Muscle of leg (tissue), 11 donors: ENCODE data around the gene IL2. TPM values are rescaled to one million over a fixed set of nuclear protein-coding genes. Genes with fewer than 3 reads are reported as not detected.

Experiments used
- DNase-seq: peaks from one replicate; pipeline ENCODE4 v3.0.0; 2013
- H3K27ac ChIP-seq: one replicate; pipeline ENCODE4 v1.5.1; 2013; ENCODE audit warnings: mild to moderate bottlenecking, low read length, control low read depth
- H3K27me3 ChIP-seq: one replicate; pipeline ENCODE4 v1.6.1; 2013; ENCODE audit warnings: low read length; ENCODE audit not compliant: control insufficient read depth, insufficient read depth
- H3K36me3 ChIP-seq: one replicate; pipeline ENCODE4 v1.6.1; 2013; ENCODE audit warnings: low read length; ENCODE audit not compliant: control insufficient read depth, insufficient read depth
- H3K4me1 ChIP-seq: one replicate; pipeline ENCODE4 v1.6.1; 2013; ENCODE audit warnings: low read length; ENCODE audit not compliant: control insufficient read depth, insufficient read depth
- H3K4me3 ChIP-seq: one replicate; pipeline ENCODE4 v1.5.1; 2013; ENCODE audit warnings: low read length, control low read depth
- H3K9me3 ChIP-seq: replicated peaks from 2 replicates; pipeline ENCODE4 v1.6.1; 2013; ENCODE audit warnings: low read depth, low read length; ENCODE audit not compliant: control insufficient read depth
- WGBS: methylation state at CpG from one replicate; pipeline ENCODE4 v1.1.5; 2013; ENCODE audit warnings: missing lambda C conversion rate; ENCODE audit not compliant: insufficient coverage; 5-methylcytosine and 5-hydroxymethylcytosine counted together
- polyA plus RNA-seq, 8 donors: library from polyadenylated mRNA; unstranded; fragments of 120-200 nt; gene quantifications; one replicate each; pipeline versions ENCODE4 v1.2.1 to v1.2.3, GENCODE V29; 2013; ENCODE audit warnings: inconsistent platforms in 1 of 8, low replicate concordance in 1 of 8; ENCODE audit not compliant: insufficient read length in 8 of 8, insufficient read depth in 1 of 8
- total RNA-seq: library from RNA; stranded (reverse); fragments of 120-200 nt; gene quantifications from one replicate; pipeline ENCODE4 v1.2.4, GENCODE V29; 2013

The IL2 gene
- total and polyA plus RNA-seq, 9 donors: not detected

DNA sequence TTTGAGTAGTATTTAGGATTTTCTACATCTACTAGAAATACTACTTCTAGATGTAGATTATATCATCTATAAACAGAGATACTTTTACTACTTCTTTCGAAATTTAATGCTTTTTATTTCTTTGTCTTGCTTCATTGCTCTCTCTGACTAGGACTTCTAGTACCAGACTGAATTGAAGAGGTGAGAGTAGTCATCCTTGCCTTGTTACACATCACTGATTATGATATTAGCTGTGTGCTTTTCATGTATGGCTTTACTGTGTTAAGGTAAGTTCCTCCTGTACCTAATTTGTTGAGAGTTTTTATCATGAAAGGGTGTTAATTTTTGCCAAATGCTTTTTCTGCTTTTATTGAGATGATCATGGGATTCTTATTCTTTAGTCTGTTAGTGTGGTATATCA, 19.6 kb upstream of the IL2 start:
- DNase-seq: no peak
- no CpG with 5 or more reads among the region's 1 CpG for WGBS
- H3K27ac ChIP-seq: no peak overlapping the region

GRCh38 chr4:122475233-122475632, 18.7 kb upstream of the IL2 start:
- Histone ChIP-seq H3K27ac (no peak overlapping the region), H3K9me3 (no peaks in the 10 kb centered on the region), H3K4me3 (no peak overlapping the region), H3K27me3 (no peaks in the 10 kb centered on the region), H3K4me1 (no peaks in the 10 kb centered on the region), H3K36me3 (no peaks in the 10 kb centered on the region)
- DNase-seq: no peak
- no CpG with 5 or more reads among the region's 3 CpGs for WGBS

More for the DNA sequence above, 19.6 kb upstream of the IL2 start:
- Histone ChIP-seq H3K9me3 (no peaks in the 10 kb centered on the region), H3K4me1 (no peaks in the 10 kb centered on the region), H3K36me3 (no peaks in the 10 kb centered on the region), H3K4me3 (no peak overlapping the region), H3K27me3 (no peaks in the 10 kb centered on the region)

DNA sequence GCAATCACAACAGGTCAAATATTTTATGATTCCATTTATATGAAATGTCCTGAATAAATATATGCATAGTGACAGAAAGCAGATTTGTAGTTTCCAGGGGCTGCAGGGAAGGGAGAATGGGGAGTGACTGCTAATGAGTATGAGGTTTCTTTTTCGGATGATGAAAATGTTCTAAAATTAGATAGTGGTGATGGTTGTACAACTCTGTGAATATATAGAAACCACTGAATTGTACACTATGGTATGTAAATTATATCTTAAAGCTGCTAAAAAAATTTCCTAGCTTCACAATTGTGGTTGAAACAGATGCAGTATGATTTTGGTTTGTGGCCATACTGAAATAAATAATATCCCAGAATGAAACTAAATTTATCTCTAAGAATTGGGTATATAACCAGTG, 12.9 kb upstream of the IL2 start:
- no peaks in the 10 kb centered on the region for H3K4me1 ChIP-seq
- no peaks in the 10 kb centered on the region for H3K27me3 ChIP-seq
- H3K36me3 ChIP-seq: no peaks in the 10 kb centered on the region
- H3K4me3 ChIP-seq: no peak overlapping the region
- DNase-seq: no peak
- no peaks in the 10 kb centered on the region for H3K9me3 ChIP-seq
- no peak overlapping the region for H3K27ac ChIP-seq
- WGBS: no CpG with 5 or more reads among the region's 1 CpG

GRCh38 chr4:122458625-122459024, 2.1 kb upstream of the IL2 start:
- no peaks in the 10 kb centered on the region for H3K9me3 ChIP-seq
- peak; percentile 4 for DNase-seq
- no peaks in the 10 kb centered on the region for H3K4me1 ChIP-seq
- no peaks in the 10 kb centered on the region for H3K27me3 ChIP-seq
- H3K4me3 ChIP-seq: no peak overlapping the region
- no peaks in the 10 kb centered on the region for H3K36me3 ChIP-seq
- no CpG with 5 or more reads among the region's 5 CpGs for WGBS
- H3K27ac ChIP-seq: no peak overlapping the region

- no peaks in the 10 kb centered on the region for H3K9me3 ChIP-seq
- WGBS: no CpG with 5 or more reads among the region's 1 CpG
- no peak overlapping the region for H3K27ac ChIP-seq
- H3K4me3 ChIP-seq: no peak overlapping the region
- H3K36me3 ChIP-seq: no peaks in the 10 kb centered on the region
- DNase-seq: no peak
- no peaks in the 10 kb centered on the region for H3K4me1 ChIP-seq
- no peaks in the 10 kb centered on the region for H3K27me3 ChIP-seq
Measured at GRCh38 chr4:122453384-122453995, 3.0 kb downstream of the IL2 start.

DNA sequence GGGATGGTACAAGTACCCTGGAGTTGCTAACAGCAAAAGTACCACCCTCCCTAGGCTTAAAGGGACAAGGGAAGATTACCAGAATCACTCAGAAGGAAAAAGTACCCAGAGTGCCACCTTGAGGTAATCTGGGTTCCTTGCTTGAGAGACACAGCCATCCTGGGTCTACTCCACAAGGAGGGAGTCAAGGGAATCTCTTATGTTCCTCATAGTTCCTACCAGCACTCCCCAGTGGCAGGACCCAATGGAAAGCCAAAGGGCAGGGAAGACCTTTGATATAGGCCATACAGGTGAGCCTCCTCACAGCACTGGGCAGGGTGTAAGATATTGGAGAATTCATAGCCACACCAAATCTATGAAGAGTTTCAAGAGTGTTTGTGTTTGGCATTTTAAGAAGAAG, 5.7 kb downstream of the IL2 start:
- Histone ChIP-seq H3K27ac (no peak overlapping the region), H3K27me3 (no peaks in the 10 kb centered on the region), H3K36me3 (no peaks in the 10 kb centered on the region), H3K4me1 (no peaks in the 10 kb centered on the region), H3K4me3 (no peak overlapping the region), H3K9me3 (no peaks in the 10 kb centered on the region)
- no peak for DNase-seq

DNA sequence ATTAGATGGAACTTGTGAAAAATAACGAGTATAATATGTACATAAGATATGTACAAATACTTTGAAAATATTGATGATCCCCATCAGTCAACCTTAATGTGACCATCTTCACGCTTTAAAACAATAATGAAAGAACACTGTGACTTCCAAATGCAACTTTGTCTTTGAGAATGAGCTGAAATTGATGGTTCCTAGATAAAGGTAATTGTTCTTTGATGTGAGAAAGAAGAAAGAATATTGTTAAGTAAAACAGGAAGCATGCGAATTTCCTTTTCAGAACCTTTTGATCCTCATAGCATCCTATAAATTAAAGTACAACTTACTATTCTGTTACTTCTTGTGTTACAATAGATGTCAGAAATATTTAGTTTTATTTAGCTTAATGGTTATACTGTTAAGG, 22.2 kb downstream of the IL2 start:
- Histone ChIP-seq H3K4me1 (no peaks in the 10 kb centered on the region), H3K36me3 (no peaks in the 10 kb centered on the region), H3K27me3 (no peaks in the 10 kb centered on the region), H3K4me3 (no peak overlapping the region), H3K27ac (no peak overlapping the region), H3K9me3 (no peaks in the 10 kb centered on the region)
- no peak for DNase-seq
- no CpG with 5 or more reads among the region's 3 CpGs for WGBS

DNA sequence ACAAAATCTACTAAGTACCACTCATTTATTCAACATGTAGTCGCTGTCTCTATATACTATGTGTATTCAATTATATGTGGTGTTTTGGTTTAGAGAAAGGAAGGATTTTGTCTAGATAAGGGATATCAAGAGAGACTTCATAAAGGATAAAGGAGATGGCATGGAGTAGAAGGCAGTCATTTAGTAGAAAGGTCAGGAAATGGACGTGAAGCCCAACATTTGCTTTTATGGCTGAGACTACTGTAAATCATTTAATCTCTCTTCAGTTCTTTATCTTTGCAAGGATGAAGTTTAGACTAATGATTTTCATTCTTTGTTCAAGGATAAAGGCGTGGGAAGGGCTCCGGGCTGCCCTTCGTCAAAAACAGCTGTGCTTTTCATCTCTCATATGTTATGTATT, 25.2 kb downstream of the IL2 start:
- Histone ChIP-seq H3K4me3 (no peak overlapping the region), H3K27me3 (no peaks in the 10 kb centered on the region), H3K4me1 (no peaks in the 10 kb centered on the region), H3K9me3 (no peaks in the 10 kb centered on the region), H3K27ac (no peak overlapping the region), H3K36me3 (no peaks in the 10 kb centered on the region)
- no CpG with 5 or more reads among the region's 5 CpGs for WGBS
- DNase-seq: no peak

DNA sequence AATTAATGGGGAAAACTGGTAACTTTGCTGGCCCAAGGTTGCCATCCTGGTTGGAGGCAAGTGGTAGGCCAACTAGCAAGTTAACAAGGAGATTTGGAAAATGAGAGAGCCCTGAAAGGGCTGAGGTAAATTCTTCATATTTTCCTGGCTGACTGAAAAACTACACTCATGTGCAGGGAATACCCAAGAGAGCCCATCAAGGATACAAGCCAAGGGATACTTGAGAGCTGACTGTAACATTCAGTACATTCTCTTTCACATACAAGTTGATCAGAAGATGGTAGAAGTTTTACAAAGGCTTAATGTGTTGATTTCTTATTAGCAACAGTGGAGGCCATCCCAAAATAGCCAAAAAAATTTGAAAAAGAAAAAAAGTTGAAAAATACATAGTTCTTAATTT, 33.3 kb downstream of the IL2 start:
- H3K36me3 ChIP-seq: no peaks in the 10 kb centered on the region
- no peaks in the 10 kb centered on the region for H3K27me3 ChIP-seq
- no peak overlapping the region for H3K4me3 ChIP-seq
- no peaks in the 10 kb centered on the region for H3K4me1 ChIP-seq
- DNase-seq: peak; percentile 23
- no peak overlapping the region for H3K27ac ChIP-seq
- no peaks in the 10 kb centered on the region for H3K9me3 ChIP-seq

DNA sequence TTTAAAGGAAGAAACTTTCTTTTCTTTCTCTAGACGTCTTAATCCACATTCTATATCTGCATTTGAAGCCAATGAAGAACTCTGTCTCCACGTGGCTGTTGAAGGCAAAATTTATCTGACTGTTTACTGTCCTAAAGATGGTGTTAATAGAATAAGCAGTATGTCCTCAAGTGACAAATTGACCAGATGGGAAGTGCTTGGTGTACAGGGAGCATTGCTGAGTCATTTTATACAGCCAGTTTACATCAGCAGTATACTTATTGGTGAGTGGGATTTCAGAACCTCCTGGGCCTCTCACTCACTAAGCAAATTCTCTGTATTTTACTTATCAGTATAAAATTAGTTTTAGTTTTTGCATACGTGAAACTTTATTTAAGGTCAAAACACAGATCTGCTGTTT, 44.0 kb downstream of the IL2 start:
- Histone ChIP-seq H3K4me3 (no peak overlapping the region), H3K9me3 (no peaks in the 10 kb centered on the region), H3K27ac (no peak overlapping the region), H3K36me3 (no peaks in the 10 kb centered on the region), H3K4me1 (no peaks in the 10 kb centered on the region), H3K27me3 (no peaks in the 10 kb centered on the region)
- 50% methylated on average over 1 of the region's 3 CpGs for WGBS
- no peak for DNase-seq

DNA sequence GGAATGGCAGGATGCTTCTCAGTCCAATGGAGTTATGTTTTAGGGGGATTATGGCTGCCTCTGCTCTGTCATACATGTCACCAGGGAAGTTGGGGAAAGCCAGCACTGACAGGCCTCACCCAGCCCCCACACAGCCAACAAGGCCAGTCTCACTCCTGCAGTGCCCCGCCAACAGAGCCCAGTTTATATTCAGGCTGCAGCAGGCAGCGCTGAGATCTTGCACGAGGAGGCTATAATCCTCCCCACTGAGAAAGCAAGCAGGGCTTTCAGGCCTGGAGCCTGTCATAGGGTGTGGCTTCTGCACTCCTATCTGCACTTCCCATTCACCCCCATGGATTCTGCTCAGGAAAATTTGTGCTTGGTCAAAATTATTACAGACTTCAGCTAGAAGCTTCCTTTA, 52.7 kb downstream of the IL2 start:
- WGBS: 58% methylated on average over 3 of the region's 3 CpGs
- Histone ChIP-seq H3K4me1 (no peaks in the 10 kb centered on the region), H3K9me3 (no peaks in the 10 kb centered on the region)

More for the DNA sequence above, 52.7 kb downstream of the IL2 start:
- H3K36me3 ChIP-seq: no peaks in the 10 kb centered on the region
- no peak overlapping the region for H3K4me3 ChIP-seq
- H3K27me3 ChIP-seq: no peaks in the 10 kb centered on the region
- H3K27ac ChIP-seq: no peak overlapping the region
- DNase-seq: no peak
